Psoas muscle (tissue), 8 donors: Measurements from ENCODE around the gene PSAP. TPM values are rescaled to one million over a fixed set of nuclear protein-coding genes. Genes with fewer than 3 reads are reported as not detected.

ENCODE experiments used
- ATAC-seq, 4 donors: fragments of 200-7000 bp; cut with Tn5 transposase; one replicate each; pipeline ENCODE4 v1.9.1; 2020; ENCODE audit warnings: moderate library complexity in 3 of 4, mild to moderate bottlenecking in 2 of 4
- DNase-seq, 2 donors: peaks; one replicate each; pipeline ENCODE4 v3.0.0-alpha.2; 2020
- H3K27ac ChIP-seq: fragments of 200-600 bp; one replicate; pipeline ENCODE4 v1.8.0; 2022
- H3K27me3 ChIP-seq, 3 donors: fragments of 200-600 bp in 1 of 3; one replicate each; pipeline versions ENCODE4 v1.6.1 to v1.8.0; 2013 to 2022; ENCODE audit warnings: low read length in 2 of 3, mild to moderate bottlenecking in 2 of 3, moderate library complexity in 1 of 3; ENCODE audit not compliant: insufficient read depth in 3 of 3
- H3K36me3 ChIP-seq, 2 donors: fragments of 200-600 bp in 1 of 2; one replicate each; pipeline versions ENCODE4 v1.6.1 to v1.8.0; 2013 to 2022; ENCODE audit warnings: low read depth in 1 of 2, mild to moderate bottlenecking in 1 of 2, moderate library complexity in 1 of 2; ENCODE audit not compliant: insufficient read depth in 1 of 2
- H3K4me1 ChIP-seq: fragments of 200-600 bp; one replicate; pipeline ENCODE4 v1.8.0; 2022
- H3K4me3 ChIP-seq: fragments of 200-600 bp; one replicate; pipeline ENCODE4 v1.8.0; 2022; ENCODE audit warnings: mild to moderate bottlenecking
- H3K9me3 ChIP-seq: fragments of 200-600 bp; one replicate; pipeline ENCODE4 v1.8.0; 2022
- WGBS, 3 donors: extraction: QIAGEN DNeasy Blood & Tissue Kit; methylation state at CpG; one replicate each; pipeline versions ENCODE4 v1.1.6 to v1.1.7; 2013; 5-methylcytosine and 5-hydroxymethylcytosine counted together
- intact Hi-C, 2 donors: fragments of 100-400 bp; cut with DNase I; formaldehyde crosslinking; loops; one replicate each; pipeline versions ENCODE4 v1.11.0 to v1.14.2; 2022
- polyA plus RNA-seq, 3 donors: library from polyadenylated mRNA; stranded (reverse); fragments of 200-250 nt; gene quantifications; one replicate each; pipeline ENCODE4 v1.2.3, GENCODE V29; 2013
- total RNA-seq, 4 donors: library from RNA; stranded (reverse); fragmentation: NEBNext Ultra II Directional in 2 of 4; extraction: Animal tissue kit (Norgen Biotek cat#: 25700) in 2 of 4; gene quantifications; one replicate each; pipeline versions ENCODE4 v1.2.1 to v1.2.4, GENCODE V29; 2021 to 2023
- TF ChIP-seq, protein P1 (sequence below): fragments of 200-600 bp; IDR thresholded peaks from one replicate; pipeline ENCODE4 v1.8.0; 2022; ENCODE audit warnings: antibody characterized with exemption
- donor health status: healthy with polysubstance abuse.
- donor health status: DM: no; HTN: no; CAD: no; lungs with moderate emphysema.
- donor health status: Bipolar disorder and iron deficiency.
- donor health status: healthy.
- donor health status: DM: yes; HTN: yes; CAD: no.
- donor health status: DM: no; HTN: no; CAD: no.
- donor health status: DM: no; HTN: no; CAD: no.
- donor health status: DM: yes; HTN: yes; CAD: no.

PSAP gene
- total and polyA plus RNA-seq, 7 donors: 634 to 1,725 (median 1,049) TPM

DNA sequence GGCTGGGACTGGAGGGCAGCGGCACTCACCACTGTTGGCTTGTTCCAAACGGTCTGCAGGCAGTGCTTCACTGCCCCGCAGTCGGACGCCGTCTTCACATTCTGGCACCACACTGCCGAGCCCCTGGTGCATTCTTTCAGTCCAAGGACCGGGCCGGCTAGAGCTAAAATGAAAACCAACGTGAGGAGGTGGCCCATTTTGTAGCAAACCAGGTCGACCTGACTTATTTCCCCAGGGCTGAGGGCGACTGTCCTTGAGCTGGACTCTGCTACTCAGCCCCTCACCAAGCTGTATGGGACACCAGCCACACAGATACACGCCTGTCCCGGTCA is 16.7 kb downstream of the PSAP start:
- no peak for ATAC-seq
- Histone ChIP-seq H3K27me3 (no peaks in the 10 kb centered on the region), H3K27ac (peak overlapping the region; percentile 53), H3K4me1 (peaks cover 63% of the 10 kb centered on the region), H3K36me3 (peaks cover 11 to 54% of the 10 kb centered on the region in 2 donors), H3K4me3 (no peak overlapping the region), H3K9me3 (no peaks in the 10 kb centered on the region)
- TF ChIP-seq, protein P1, sequence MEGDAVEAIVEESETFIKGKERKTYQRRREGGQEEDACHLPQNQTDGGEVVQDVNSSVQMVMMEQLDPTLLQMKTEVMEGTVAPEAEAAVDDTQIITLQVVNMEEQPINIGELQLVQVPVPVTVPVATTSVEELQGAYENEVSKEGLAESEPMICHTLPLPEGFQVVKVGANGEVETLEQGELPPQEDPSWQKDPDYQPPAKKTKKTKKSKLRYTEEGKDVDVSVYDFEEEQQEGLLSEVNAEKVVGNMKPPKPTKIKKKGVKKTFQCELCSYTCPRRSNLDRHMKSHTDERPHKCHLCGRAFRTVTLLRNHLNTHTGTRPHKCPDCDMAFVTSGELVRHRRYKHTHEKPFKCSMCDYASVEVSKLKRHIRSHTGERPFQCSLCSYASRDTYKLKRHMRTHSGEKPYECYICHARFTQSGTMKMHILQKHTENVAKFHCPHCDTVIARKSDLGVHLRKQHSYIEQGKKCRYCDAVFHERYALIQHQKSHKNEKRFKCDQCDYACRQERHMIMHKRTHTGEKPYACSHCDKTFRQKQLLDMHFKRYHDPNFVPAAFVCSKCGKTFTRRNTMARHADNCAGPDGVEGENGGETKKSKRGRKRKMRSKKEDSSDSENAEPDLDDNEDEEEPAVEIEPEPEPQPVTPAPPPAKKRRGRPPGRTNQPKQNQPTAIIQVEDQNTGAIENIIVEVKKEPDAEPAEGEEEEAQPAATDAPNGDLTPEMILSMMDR: no peak
- intact Hi-C loops: no loop called here
- no peak for DNase-seq
- 75 to 83% (median 75%) methylated on average over 13 to 14 of the region's 14 CpGs for WGBS, 3 donors

DNA sequence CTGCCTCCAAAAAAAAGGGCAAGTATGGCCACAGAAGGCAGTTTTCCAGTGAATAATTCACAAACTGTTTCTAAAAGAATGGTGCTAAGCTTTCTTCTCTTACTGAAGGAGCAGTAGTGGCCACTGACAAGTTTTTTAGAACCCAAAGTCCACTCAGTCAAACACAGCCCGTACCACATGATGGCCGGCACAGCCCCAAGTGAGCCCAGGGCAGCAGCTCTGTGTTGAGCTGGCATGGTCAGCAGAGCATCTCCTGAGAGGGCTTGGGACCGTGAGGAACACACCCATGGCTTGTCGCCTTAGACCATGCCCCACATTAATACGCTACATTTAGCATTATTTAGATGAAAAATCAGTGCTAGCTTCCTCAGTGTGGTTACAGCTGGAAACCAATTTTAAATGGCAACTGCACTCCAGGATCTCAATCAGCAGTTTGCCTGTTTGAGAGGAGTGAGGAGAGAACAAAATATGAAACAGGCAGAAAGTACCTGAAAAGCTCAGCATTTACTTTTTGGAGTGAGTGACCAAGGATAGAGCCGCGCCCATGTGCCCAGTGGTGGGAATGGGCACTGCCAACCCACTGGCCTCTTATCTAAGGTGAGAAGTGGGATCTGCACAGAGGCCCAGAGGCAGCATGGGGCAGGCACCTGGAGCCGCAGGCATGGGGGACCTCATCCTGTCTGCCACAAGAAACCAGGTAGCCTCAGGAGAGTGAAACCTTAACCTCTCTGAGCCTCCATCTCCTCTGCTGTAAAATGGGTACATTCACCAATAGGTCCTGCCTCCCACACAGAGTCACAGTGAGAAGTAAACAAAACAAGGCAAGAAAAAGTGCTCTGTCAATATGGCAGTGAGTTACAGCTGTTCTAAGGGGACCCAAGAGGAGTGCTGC is 17.4 kb downstream of the PSAP start:
- intact Hi-C loops: loop anchor here in 1 of 2 donors (1.0 kb wide), 1 partner anchor 11 kb away; no protein-coding TSS in a partner anchor
- no peak overlapping the region for H3K4me3 ChIP-seq
- ATAC-seq (no peak), DNase-seq (no peak)
- TF ChIP-seq, protein P1: no peak
- no peaks in the 10 kb centered on the region for H3K27me3 ChIP-seq
- WGBS, 3 donors: 88 to 92% (median 90%) methylated on average over 8 of the region's 8 CpGs
- peak overlapping the region; percentile 53 for H3K27ac ChIP-seq
- no peaks in the 10 kb centered on the region for H3K9me3 ChIP-seq
- H3K36me3 ChIP-seq: peaks cover 13 to 61% of the 10 kb centered on the region in 2 donors
- peaks cover 57% of the 10 kb centered on the region for H3K4me1 ChIP-seq

DNA sequence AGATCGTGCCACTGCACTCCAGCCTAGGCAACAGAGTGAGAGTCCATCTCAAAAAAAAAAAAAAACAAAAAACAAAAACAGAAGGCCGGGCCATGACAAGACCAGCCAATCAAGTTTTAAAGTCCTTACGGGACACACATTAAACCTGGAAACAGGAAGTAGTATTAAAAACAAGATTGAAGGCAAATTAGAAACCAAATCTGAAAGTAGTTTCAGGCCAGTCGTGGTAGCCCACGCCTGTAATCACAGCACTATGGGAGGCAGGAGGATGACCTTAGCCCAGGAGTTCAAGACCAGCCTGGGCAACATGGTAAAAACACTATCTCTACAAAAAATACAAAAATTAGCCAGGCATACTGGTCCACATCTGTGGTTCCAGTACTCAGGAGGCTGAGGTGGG is 18.1 kb downstream of the PSAP start:
- no peak overlapping the region for H3K4me3 ChIP-seq
- peaks cover 50% of the 10 kb centered on the region for H3K4me1 ChIP-seq
- WGBS, 3 donors: 80 to 86% (median 82%) methylated on average over 5 of the region's 5 CpGs
- H3K27me3 ChIP-seq: no peaks in the 10 kb centered on the region
- DNase-seq (no peak), ATAC-seq (no peak)
- TF ChIP-seq, protein P1: no peak
- intact Hi-C loops: loop anchor here in 1 of 2 donors (1.0 kb wide), 1 partner anchor 11 kb away; no protein-coding TSS in a partner anchor
- peaks cover 13 to 68% of the 10 kb centered on the region in 2 donors for H3K36me3 ChIP-seq
- peak overlapping the region; percentile 16 for H3K27ac ChIP-seq
- no peaks in the 10 kb centered on the region for H3K9me3 ChIP-seq

DNA sequence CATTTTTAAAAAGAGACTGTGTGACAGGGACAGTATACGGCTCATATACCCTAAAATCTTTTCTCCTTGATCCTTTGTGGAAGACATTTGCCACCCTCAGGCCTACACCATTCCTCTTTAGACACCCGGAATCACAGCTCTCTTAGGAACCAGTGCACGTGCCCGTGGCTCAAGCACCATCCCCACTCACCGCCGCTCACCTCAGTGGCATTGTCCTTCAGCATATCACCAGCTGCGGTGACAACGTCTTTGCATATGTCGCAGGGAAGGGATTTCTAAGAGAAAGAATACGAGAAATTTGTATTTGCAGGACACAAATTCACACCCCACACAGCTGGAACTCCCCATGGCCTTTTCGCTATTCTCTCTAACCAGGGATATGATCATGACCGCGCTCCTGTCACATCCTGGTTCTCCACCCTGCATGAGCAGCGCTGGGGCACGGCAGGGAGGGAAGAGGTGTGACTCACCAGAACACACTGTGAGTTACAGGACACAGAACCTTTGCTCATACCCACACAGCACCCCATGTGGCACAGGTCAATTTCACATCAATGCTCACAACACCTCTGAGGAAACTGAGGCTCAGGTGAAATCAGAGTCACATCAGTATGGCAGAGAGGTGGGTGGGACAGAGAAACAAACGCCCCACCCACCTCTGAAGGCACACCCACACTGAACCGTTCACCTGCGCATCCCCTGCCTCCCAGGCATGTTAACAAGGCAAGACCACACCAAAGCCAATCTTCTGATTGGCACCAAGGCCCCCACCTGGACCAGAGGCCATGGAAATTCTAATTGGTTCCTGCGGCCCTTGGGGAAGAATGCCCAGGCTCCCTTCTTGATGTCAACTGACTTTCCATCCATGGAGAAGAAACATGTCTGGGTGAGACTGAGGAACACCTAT is 19.2 kb downstream of the PSAP start:
- H3K36me3 ChIP-seq: peaks cover 13 to 79% of the 10 kb centered on the region in 2 donors
- ATAC-seq: peak in 3 of 4 donors; percentile 29 to 40 (median 36)
- intact Hi-C loops: no loop called here
- H3K4me1 ChIP-seq: peaks cover 39% of the 10 kb centered on the region
- WGBS, 3 donors: 90 to 91% (median 90%) methylated on average over 19 of the region's 19 CpGs
- H3K27me3 ChIP-seq: no peaks in the 10 kb centered on the region
- peak overlapping the region; percentile 8 for H3K27ac ChIP-seq
- TF ChIP-seq, protein P1: no peak
- H3K4me3 ChIP-seq: no peak overlapping the region
- H3K9me3 ChIP-seq: no peaks in the 10 kb centered on the region
- no peak for DNase-seq
